Peyer's patch (tissue), 4 donors: ENCODE data around the gene BCL11A.

Experiments used
- POLR2A ChIP-seq, 2 donors: fragments of 450-650 bp; IDR thresholded peaks; one replicate each; pipeline ENCODE4 v1.5.1; 2017; ENCODE audit warnings: antibody characterized with exemption in 2 of 2, mild to moderate bottlenecking in 2 of 2, moderate library complexity in 2 of 2
- TF ChIP-seq, protein P1 (sequence below), 6 experiments: fragments of 450-650 bp in 4 of 6; fragments of 200-600 bp in 2 of 6; sonication (generic) in 1 of 6; IDR thresholded peaks; one replicate each; pipeline ENCODE4 v1.5.1; 2017 to 2019; ENCODE audit warnings: antibody characterized with exemption in 6 of 6, mild to moderate bottlenecking in 3 of 6, moderate library complexity in 1 of 6

DNA sequence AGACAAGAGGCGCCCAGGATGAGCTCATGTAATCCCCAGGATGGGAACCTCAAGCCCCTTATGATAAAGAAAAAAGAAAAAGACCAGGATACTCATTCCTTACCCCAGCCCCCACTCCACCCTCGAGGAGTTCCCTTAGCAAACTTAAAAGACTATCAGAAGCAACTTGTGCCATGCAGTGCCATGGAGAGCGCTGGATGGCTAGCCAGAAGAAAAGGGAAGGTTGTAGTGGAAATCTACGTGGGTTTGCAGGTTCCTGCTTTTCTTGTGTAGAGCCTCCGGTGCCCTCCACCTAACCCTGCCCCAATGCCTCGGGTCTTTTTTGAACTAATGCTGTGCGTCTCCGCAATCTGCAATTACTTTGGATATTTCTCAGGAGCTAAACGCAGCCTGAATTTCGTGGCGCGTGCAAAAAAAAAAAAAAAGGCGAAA, 16.2 kb upstream of the BCL11A start:
- TF ChIP-seq, protein P1, sequence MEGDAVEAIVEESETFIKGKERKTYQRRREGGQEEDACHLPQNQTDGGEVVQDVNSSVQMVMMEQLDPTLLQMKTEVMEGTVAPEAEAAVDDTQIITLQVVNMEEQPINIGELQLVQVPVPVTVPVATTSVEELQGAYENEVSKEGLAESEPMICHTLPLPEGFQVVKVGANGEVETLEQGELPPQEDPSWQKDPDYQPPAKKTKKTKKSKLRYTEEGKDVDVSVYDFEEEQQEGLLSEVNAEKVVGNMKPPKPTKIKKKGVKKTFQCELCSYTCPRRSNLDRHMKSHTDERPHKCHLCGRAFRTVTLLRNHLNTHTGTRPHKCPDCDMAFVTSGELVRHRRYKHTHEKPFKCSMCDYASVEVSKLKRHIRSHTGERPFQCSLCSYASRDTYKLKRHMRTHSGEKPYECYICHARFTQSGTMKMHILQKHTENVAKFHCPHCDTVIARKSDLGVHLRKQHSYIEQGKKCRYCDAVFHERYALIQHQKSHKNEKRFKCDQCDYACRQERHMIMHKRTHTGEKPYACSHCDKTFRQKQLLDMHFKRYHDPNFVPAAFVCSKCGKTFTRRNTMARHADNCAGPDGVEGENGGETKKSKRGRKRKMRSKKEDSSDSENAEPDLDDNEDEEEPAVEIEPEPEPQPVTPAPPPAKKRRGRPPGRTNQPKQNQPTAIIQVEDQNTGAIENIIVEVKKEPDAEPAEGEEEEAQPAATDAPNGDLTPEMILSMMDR (IDR thresholded peaks at IDR 0.05), result no peak
- no peak for TF ChIP-seq POLR2A (IDR thresholded peaks at IDR 0.05)
